Stomach (tissue), 4 donors: ENCODE data around the gene LRRC55.

Source experiments
- CTCF ChIP-seq, 7 experiments: fragments of 450-650 bp in 4 of 7; fragments of 200-600 bp in 3 of 7; sonication (generic) in 3 of 7; IDR thresholded peaks; one replicate each; pipeline ENCODE4 v1.5.1; 2016 to 2019; ENCODE audit warnings: antibody characterized with exemption in 7 of 7, control low read depth in 2 of 7, mild to moderate bottlenecking in 1 of 7
- POLR2A ChIP-seq, 4 donors: fragments of 450-650 bp; IDR thresholded peaks; one replicate each; pipeline ENCODE4 v1.6.1; 2016; ENCODE audit warnings: antibody characterized with exemption in 4 of 4, control low read depth in 2 of 4, mild to moderate bottlenecking in 1 of 4, moderate library complexity in 1 of 4

GRCh38 chr11:57158599-57158998 lies 23.2 kb upstream of the LRRC55 start:
- TF ChIP-seq CTCF (IDR thresholded peaks at IDR 0.05) (no peak), POLR2A (IDR thresholded peaks at IDR 0.05) (no peak)
